ENCODE measurements around the gene AGPAT1. TPM values are rescaled to one million over a fixed set of nuclear protein-coding genes. Genes with fewer than 3 reads are reported as not detected.
"Not testable (repeated sequence)": the region's sequence is repeated elsewhere in the genome, so short reads cannot be mapped to it uniquely, and the experiment has no call there.

The AGPAT1 gene
- total RNA-seq, 1 experiment from 2014 or later: 37.8 TPM

- DNase-seq (ENCODE audit: unreplicated experiment): peak; percentile 87
- H3K9me3 Mint-ChIP-seq (ENCODE audit: unreplicated experiment); intact Hi-C loops (cut with micrococcal nuclease); H3K27ac Mint-ChIP-seq (ENCODE audit: low read depth, unreplicated experiment); CTCF ChIA-PET; BruUV-seq (replicated peaks); H3K4me3 Mint-ChIP-seq (ENCODE audit: unreplicated experiment); H3K27me3 Mint-ChIP-seq (ENCODE audit: insufficient read depth, unreplicated experiment): not testable (repeated sequence)
- Mint-ChIP-seq H3K36me3 (ENCODE audit: insufficient read depth, unreplicated experiment) (peaks cover 55% of the 10 kb centered on the region), H3K4me1 (ENCODE audit: insufficient read depth, unreplicated experiment) (peaks cover 29% of the 10 kb centered on the region)
- POLR2A ChIA-PET: interaction anchor here (0.6 to 2.9 kb wide), 2 partner anchors 8 to 1026 kb away, joined by 4 to 19 read pairs; partner anchors contain the start of gene RNF5
These were observed 9.8 kb upstream of the AGPAT1 start for GRCh38 chr6:32185681-32186131.

GRCh38 chr6:32184084-32184640 lies 8.3 kb upstream of the AGPAT1 start, which contains the start of gene AGER:
Gene AGER (minus strand): TSS chr6:32184253. CDS start chr6:32184222, 31 bp downstream.
- H3K4me1 Mint-ChIP-seq (ENCODE audit: insufficient read depth, unreplicated experiment): peaks cover 41% of the 10 kb centered on the region
- BruUV-seq (replicated peaks): no TSS peak

DNA sequence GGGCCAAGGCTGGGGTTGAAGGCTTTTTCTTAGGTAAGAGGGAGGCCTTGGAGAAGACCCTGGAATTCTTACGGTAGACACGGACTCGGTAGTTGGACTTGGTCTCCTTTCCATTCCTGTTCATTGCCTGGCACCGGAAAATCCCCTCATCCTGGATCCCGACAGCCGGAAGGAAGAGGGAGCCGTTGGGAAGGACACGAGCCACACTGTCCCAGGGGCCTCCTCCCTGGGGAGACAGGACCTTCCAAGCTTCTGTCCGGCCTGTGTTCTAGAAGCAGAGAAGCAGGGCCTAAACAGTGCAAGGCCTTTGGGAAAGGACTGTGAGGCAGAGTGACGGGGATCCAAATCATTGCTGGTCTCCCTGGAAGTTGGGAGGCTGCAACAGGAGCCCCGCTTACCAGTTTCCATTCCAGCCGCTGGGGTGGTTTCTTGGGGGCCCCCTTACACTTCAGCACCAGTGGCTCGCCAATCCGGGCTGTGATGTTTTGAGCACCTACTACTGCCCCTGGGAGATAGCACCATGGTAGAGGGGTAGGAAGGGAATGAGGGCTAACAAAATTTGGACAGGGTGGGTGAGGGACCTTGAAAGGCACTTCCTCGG lies 7.7 kb upstream of the AGPAT1 start:
- no peak overlapping the region for H3K4me3 Mint-ChIP-seq (ENCODE audit: unreplicated experiment)
- H3K36me3 Mint-ChIP-seq (ENCODE audit: insufficient read depth, unreplicated experiment): peaks cover 76% of the 10 kb centered on the region
- H3K9me3 Mint-ChIP-seq (ENCODE audit: unreplicated experiment): no peaks in the 10 kb centered on the region
- no peak for DNase-seq (ENCODE audit: unreplicated experiment)
- no TSS peak for BruUV-seq (replicated peaks)
- no peak for TF ChIP-seq CTCF (IDR thresholded peaks at IDR 0.05; ENCODE audit: unreplicated experiment)
- no peaks in the 10 kb centered on the region for H3K27me3 Mint-ChIP-seq (ENCODE audit: insufficient read depth, unreplicated experiment)
- CTCF ChIA-PET: interaction anchor here (0.7 kb wide), 1 partner anchor 9 kb away, joined by 3 read pairs; no protein-coding TSS in a partner anchor
- intact Hi-C loops (cut with micrococcal nuclease): no loop called here
- H3K4me1 Mint-ChIP-seq (ENCODE audit: insufficient read depth, unreplicated experiment): peaks cover 41% of the 10 kb centered on the region
- H3K27ac Mint-ChIP-seq (ENCODE audit: low read depth, unreplicated experiment): no peak overlapping the region
- POLR2A ChIA-PET: no interaction called here

More at GRCh38 chr6:32184084-32184640, 8.3 kb upstream of the AGPAT1 start, which contains the start of gene AGER:
- ChIA-PET CTCF (no interaction called here), POLR2A (no interaction called here)
- TF ChIP-seq CTCF (IDR thresholded peaks at IDR 0.05; ENCODE audit: unreplicated experiment): no peak
- Mint-ChIP-seq H3K27ac (ENCODE audit: low read depth, unreplicated experiment) (no peak within 1 kb of the TSS), H3K9me3 (ENCODE audit: unreplicated experiment) (no peaks in the 10 kb centered on the region), H3K4me3 (ENCODE audit: unreplicated experiment) (no peak within 1 kb of the TSS), H3K36me3 (ENCODE audit: insufficient read depth, unreplicated experiment) (peaks cover 70% of the 10 kb centered on the region), H3K27me3 (ENCODE audit: insufficient read depth, unreplicated experiment) (no peaks in the 10 kb centered on the region)
- DNase-seq (ENCODE audit: unreplicated experiment): no peak
- intact Hi-C loops (cut with micrococcal nuclease): no loop called here

- TF ChIP-seq CTCF (IDR thresholded peaks at IDR 0.05; ENCODE audit: unreplicated experiment): no peak
- no peak for DNase-seq (ENCODE audit: unreplicated experiment)
- BruUV-seq (replicated peaks): no TSS peak
- H3K4me1 Mint-ChIP-seq (ENCODE audit: insufficient read depth, unreplicated experiment): peaks cover 41% of the 10 kb centered on the region
- H3K36me3 Mint-ChIP-seq (ENCODE audit: insufficient read depth, unreplicated experiment): peaks cover 78% of the 10 kb centered on the region
- POLR2A ChIA-PET: interaction anchor here (0.8 to 0.9 kb wide), 2 partner anchors 8 to 54 kb away, joined by 3 read pairs; no protein-coding TSS in a partner anchor
- H3K9me3 Mint-ChIP-seq (ENCODE audit: unreplicated experiment): no peaks in the 10 kb centered on the region
- H3K27ac Mint-ChIP-seq (ENCODE audit: low read depth, unreplicated experiment): no peak overlapping the region
- H3K4me3 Mint-ChIP-seq (ENCODE audit: unreplicated experiment): no peak overlapping the region
- CTCF ChIA-PET: interaction anchor here (0.7 kb wide), 1 partner anchor 10 kb away, joined by 3 read pairs; no protein-coding TSS in a partner anchor
- H3K27me3 Mint-ChIP-seq (ENCODE audit: insufficient read depth, unreplicated experiment): no peaks in the 10 kb centered on the region
- intact Hi-C loops (cut with micrococcal nuclease): no loop called here
These were observed 7.1 kb upstream of the AGPAT1 start for GRCh38 chr6:32183030-32183429.
